ENCODE data around the gene ZC3H7A. TPM values are rescaled to one million over a fixed set of nuclear protein-coding genes. Genes with fewer than 3 reads are reported as not detected.
A peak's percentile ranks its signal among the peaks of the same experiment; 100 is the strongest.

Gene ZC3H7A
- total and polyA plus RNA-seq, 8 donors = 20.0 to 39.6 (median 30.2) TPM

- no peak for TF ChIP-seq CTCF (IDR thresholded peaks at IDR 0.05)
- whole genome bisulfite sequencing, 2 donors = 95% methylated on average over 3 of the region's 3 CpGs
- H3K4me1 ChIP-seq = no peaks in the 10 kb centered on the region
- no peaks in the 10 kb centered on the region for H3K27me3 ChIP-seq
- no peaks in the 10 kb centered on the region for H3K9me3 ChIP-seq
- H3K27ac ChIP-seq = no peak overlapping the region
- H3K4me3 ChIP-seq = no peak overlapping the region
- no peak for FAIRE-seq
- ATAC-seq = no peak
- DNase-seq = no peak
- H3K36me3 ChIP-seq = peaks cover 0 to 75% (median 9%) of the 10 kb centered on the region in 3 donors
- intact Hi-C loops (cut with DNase I) = no loop called here
Measured at GRCh38 chr16:11774065-11774626, 22.9 kb downstream of the ZC3H7A start.

GRCh38 chr16:11768849-11769248 lies 28.2 kb downstream of the ZC3H7A start:
- Histone ChIP-seq H3K9me3 (no peaks in the 10 kb centered on the region), H3K4me1 (no peaks in the 10 kb centered on the region), H3K36me3 (peaks cover 4 to 81% (median 6%) of the 10 kb centered on the region in 3 donors), H3K27ac (no peak overlapping the region), H3K4me3 (no peak overlapping the region), H3K27me3 (no peaks in the 10 kb centered on the region)
- intact Hi-C loops (cut with DNase I) = no loop called here
- FAIRE-seq = no peak
- DNase-seq = no peak
- 85 to 88% methylated on average over 7 of the region's 7 CpGs for WGBS, 2 donors
- TF ChIP-seq CTCF (IDR thresholded peaks at IDR 0.05) = no peak
- ATAC-seq = no peak

GRCh38 chr16:11762431-11762830 lies 34.6 kb downstream of the ZC3H7A start:
- FAIRE-seq (no peak), ATAC-seq (no peak), DNase-seq (no peak)
- H3K4me1 ChIP-seq = peaks cover 16 to 22% (median 18%) of the 10 kb centered on the region in 3 donors
- TF ChIP-seq CTCF (IDR thresholded peaks at IDR 0.05) = no peak
- no peak overlapping the region for H3K27ac ChIP-seq
- peaks cover 4 to 54% (median 20%) of the 10 kb centered on the region in 3 donors for H3K36me3 ChIP-seq
- H3K27me3 ChIP-seq = no peaks in the 10 kb centered on the region
- no peaks in the 10 kb centered on the region for H3K9me3 ChIP-seq
- 46 to 51% methylated on average over 4 of the region's 4 CpGs for WGBS, 2 donors
- no peak overlapping the region for H3K4me3 ChIP-seq
- intact Hi-C loops (cut with DNase I) = no loop called here

- no peaks in the 10 kb centered on the region for H3K9me3 ChIP-seq
- H3K4me1 ChIP-seq = peaks cover 18 to 37% (median 21%) of the 10 kb centered on the region in 3 donors
- H3K36me3 ChIP-seq = peaks cover 0 to 42% (median 23%) of the 10 kb centered on the region in 3 donors
- FAIRE-seq (no peak), DNase-seq (no peak), ATAC-seq (no peak)
- peak overlapping the region in 2 of 4 donors; percentile 69 to 71 for H3K27ac ChIP-seq
- intact Hi-C loops (cut with DNase I) = no loop called here
- H3K4me3 ChIP-seq = no peak overlapping the region
- WGBS, 2 donors = 86% methylated on average over 4 of the region's 4 CpGs
- TF ChIP-seq CTCF (IDR thresholded peaks at IDR 0.05) = no peak
- H3K27me3 ChIP-seq = no peaks in the 10 kb centered on the region
Measured at GRCh38 chr16:11759997-11760396, 37.1 kb downstream of the ZC3H7A start.

GRCh38 chr16:11759163-11759834 lies 37.8 kb downstream of the ZC3H7A start:
- peak; percentile 41 to 67 (median 52) for ATAC-seq
- DNase-seq = peak in 2 of 6 donors; percentile 57 to 66
- WGBS, 2 donors = 36 to 38% methylated on average over 9 of the region's 9 CpGs
- no peaks in the 10 kb centered on the region for H3K9me3 ChIP-seq
- FAIRE-seq = no peak
- no peaks in the 10 kb centered on the region for H3K27me3 ChIP-seq
- intact Hi-C loops (cut with DNase I) = no loop called here
- no peak for TF ChIP-seq CTCF (IDR thresholded peaks at IDR 0.05)
- peaks cover 0 to 35% (median 23%) of the 10 kb centered on the region in 3 donors for H3K36me3 ChIP-seq
- no peak overlapping the region for H3K4me3 ChIP-seq
- peaks cover 22 to 44% (median 24%) of the 10 kb centered on the region in 3 donors for H3K4me1 ChIP-seq
- peak overlapping the region in 2 of 4 donors; percentile 69 to 71 for H3K27ac ChIP-seq

Data from pancreas (tissue), 10 donors.